GM23338 (cell line): ENCODE measurements around the gene ZDBF2. TPM values are rescaled to one million over a fixed set of nuclear protein-coding genes. Genes with fewer than 3 reads are reported as not detected.

Experiments
- ATAC-seq: fragments of 200-7000 bp; cut with Tn5 transposase; 3 replicates; pipeline ENCODE4 v1.9.1; 2020
- DNase-seq: peaks from one replicate; pipeline ENCODE4 v3.0.0-alpha.2; 2015; ENCODE audit warnings: low spot score
- H2AFZ ChIP-seq: fragments of 200-600 bp; sonication (generic); 2 replicates; pipeline ENCODE4 v1.8.0; 2016; ENCODE audit warnings: antibody characterized with exemption, mild to moderate bottlenecking, moderate library complexity
- H3F3A ChIP-seq: fragments of 200-600 bp; sonication (generic); replicated peaks from 2 replicates; pipeline ENCODE4 v1.8.0; 2017; ENCODE audit warnings: antibody characterized with exemption, mixed run types, low read depth
- H3K27ac ChIP-seq: fragments of 200-600 bp; sonication (generic); 2 replicates; pipeline ENCODE4 v1.6.1; 2016; ENCODE audit warnings: low read depth
- H3K27me3 ChIP-seq: fragments of 200-600 bp; sonication (generic); 2 replicates; pipeline ENCODE4 v1.8.0; 2016; ENCODE audit warnings: mild to moderate bottlenecking, mixed run types, moderate library complexity; ENCODE audit not compliant: insufficient read depth
- H3K36me3 ChIP-seq: fragments of 200-600 bp; sonication (generic); 2 replicates; pipeline ENCODE4 v1.8.0; 2016; ENCODE audit warnings: mild to moderate bottlenecking; ENCODE audit not compliant: insufficient read depth
- H3K4me1 ChIP-seq: fragments of 200-600 bp; sonication (generic); 2 replicates; pipeline ENCODE4 v1.8.0; 2016; ENCODE audit warnings: mild to moderate bottlenecking, moderate library complexity; ENCODE audit not compliant: insufficient read depth
- H3K4me2 ChIP-seq: fragments of 200-600 bp; sonication (generic); 2 replicates; pipeline ENCODE4 v1.7.1; 2017; ENCODE audit warnings: mixed run types
- H3K4me3 ChIP-seq: fragments of 200-600 bp; sonication (generic); 2 replicates; pipeline ENCODE4 v1.6.1; 2016; ENCODE audit warnings: mixed run types
- H3K79me2 ChIP-seq: fragments of 200-600 bp; sonication (generic); replicated peaks from 2 replicates; pipeline ENCODE4 v1.8.0; 2017; ENCODE audit warnings: mild to moderate bottlenecking; ENCODE audit not compliant: insufficient read depth
- H3K9me2 ChIP-seq: fragments of 200-600 bp; sonication (generic); 2 replicates; pipeline ENCODE4 v1.8.0; 2017; ENCODE audit not compliant: insufficient read depth
- H4K20me1 ChIP-seq: fragments of 200-600 bp; sonication (generic); replicated peaks from 2 replicates; pipeline ENCODE4 v1.8.0; 2017; ENCODE audit warnings: mild to moderate bottlenecking; ENCODE audit not compliant: insufficient read depth
- H3K27ac Mint-ChIP-seq: 2 replicates; pipeline ENCODE4 v1.8.0; 2020; ENCODE audit warnings: inconsistent platforms, mild to moderate bottlenecking, moderate library complexity, mixed read lengths
- H3K27me3 Mint-ChIP-seq: 3 replicates; pipeline ENCODE4 v1.8.0; 2022; ENCODE audit warnings: low read depth, mild to moderate bottlenecking, moderate library complexity, mixed read lengths, inconsistent platforms; ENCODE audit not compliant: insufficient read depth, poor library complexity
- H3K36me3 Mint-ChIP-seq: 3 replicates; pipeline ENCODE4 v1.8.0; 2021; ENCODE audit warnings: low read depth, mild to moderate bottlenecking, inconsistent platforms, moderate library complexity, mixed read lengths
- H3K4me1 Mint-ChIP-seq: 3 replicates; pipeline ENCODE4 v1.8.0; 2020; ENCODE audit warnings: mild to moderate bottlenecking, inconsistent platforms, mixed read lengths
- H3K4me3 Mint-ChIP-seq: 3 replicates; pipeline ENCODE4 v1.8.0; 2021; ENCODE audit warnings: moderate library complexity, mild to moderate bottlenecking, inconsistent platforms, mixed read lengths
- H3K9me3 Mint-ChIP-seq: 3 replicates; pipeline ENCODE4 v1.8.0; 2020; ENCODE audit warnings: moderate library complexity, mild to moderate bottlenecking, inconsistent platforms, mixed read lengths
- CREB1 ChIP-seq: fragments of 250-450 bp; sonication (Bioruptor Pico); IDR thresholded peaks from 2 replicates; pipeline ENCODE4 v1.5.0; 2020; ENCODE audit warnings: low read depth, mild to moderate bottlenecking, moderate library complexity
- EZH2 ChIP-seq: fragments of 200-600 bp; sonication (generic); IDR thresholded peaks from one replicate; pipeline ENCODE4 v1.8.0; 2017; ENCODE audit warnings: antibody characterized with exemption, mild to moderate bottlenecking, low read depth; ENCODE audit not compliant: unreplicated experiment
- EZH2phosphoT487 ChIP-seq: fragments of 200-600 bp; sonication (generic); IDR thresholded peaks from one replicate; pipeline ENCODE4 v1.8.1; 2018; ENCODE audit warnings: antibody characterized with exemption; ENCODE audit not compliant: unreplicated experiment
- NANOG ChIP-seq: IDR thresholded peaks from 2 replicates; pipeline ENCODE4 v1.6.1; 2016; ENCODE audit warnings: antibody characterized with exemption, borderline replicate concordance
- POLR2AphosphoS5 ChIP-seq: IDR thresholded peaks from 2 replicates; pipeline ENCODE4 v1.6.1; 2016; ENCODE audit warnings: antibody characterized with exemption, low read depth
- STAT1 ChIP-seq: IDR thresholded peaks from one replicate; pipeline ENCODE4 v1.6.1; 2016; ENCODE audit warnings: antibody characterized with exemption; ENCODE audit not compliant: unreplicated experiment
- ZNF114 ChIP-seq: fragments of 250-450 bp; sonication (Bioruptor Pico); IDR thresholded peaks from 2 replicates; pipeline ENCODE4 v1.5.0; 2020; ENCODE audit warnings: mild to moderate bottlenecking, moderate library complexity
- ZNF462 ChIP-seq: fragments of 250-450 bp; sonication (Bioruptor Pico); IDR thresholded peaks from 2 replicates; pipeline ENCODE4 v1.5.0; 2020; ENCODE audit warnings: mild to moderate bottlenecking, moderate library complexity
- polyA plus RNA-seq: library from polyadenylated mRNA; unstranded; fragments of >200 nt; fragmentation: Nextera tagmentation; extraction: Ambion mirVana; gene quantifications from 2 replicates; pipeline ENCODE4 v1.2.1, GENCODE V29; 2016
- total RNA-seq: library from RNA; depleted of rRNA; stranded (reverse); fragments of >200 nt; shearing (Covaris generic); gene quantifications from 2 replicates; pipeline ENCODE4 v1.2.3, GENCODE V29; 2014
- TF ChIP-seq, protein P1 (sequence below): IDR thresholded peaks from one replicate; pipeline ENCODE4 v1.6.1; 2018; ENCODE audit warnings: antibody characterized with exemption; ENCODE audit not compliant: unreplicated experiment
- TF ChIP-seq, protein P2 (sequence below), 2 experiments: fragments of 200-600 bp in 1 of 2; sonication (generic) in 1 of 2; conservative IDR thresholded peaks; 2 replicates each; pipeline versions ENCODE4 v1.5.1 to v1.6.1; 2016 to 2017; ENCODE audit warnings: antibody characterized with exemption in 2 of 2, low read depth in 2 of 2, mild to moderate bottlenecking in 2 of 2, moderate library complexity in 1 of 2

The ZDBF2 gene
- total and polyA plus RNA-seq, 2 experiments from 2014 or later: 7.6 to 41.1 TPM

GRCh38 chr2:206245265-206245672, 29.2 kb upstream of the ZDBF2 start:
- Histone ChIP-seq H2AFZ (no peak overlapping the region), H3K4me2 (no peak overlapping the region), H3K27ac (no peak overlapping the region), H3K79me2 (no peaks in the 10 kb centered on the region), H3K36me3 (no peaks in the 10 kb centered on the region), H3K27me3 (no peaks in the 10 kb centered on the region), H4K20me1 (no peaks in the 10 kb centered on the region), H3F3A (no peaks in the 10 kb centered on the region), H3K9me2 (no peaks in the 10 kb centered on the region), H3K4me3 (no peak overlapping the region), H3K4me1 (no peaks in the 10 kb centered on the region)
- Mint-ChIP-seq H3K4me1 (no peaks in the 10 kb centered on the region), H3K27ac (no peak overlapping the region), H3K4me3 (no peak overlapping the region), H3K27me3 (peaks cover 3% of the 10 kb centered on the region), H3K9me3 (no peaks in the 10 kb centered on the region), H3K36me3 (no peaks in the 10 kb centered on the region)
- ATAC-seq (no peak), DNase-seq (no peak)
- TF ChIP-seq EZH2phosphoT487 (no peak), EZH2 (no peak), CREB1 (no peak), ZNF114 (CRISPR knock-in tag) (no peak), ZNF462 (CRISPR knock-in tag) (no peak), POLR2AphosphoS5 (no peak), NANOG (no peak), STAT1 (no peak)
- TF ChIP-seq, protein P1, sequence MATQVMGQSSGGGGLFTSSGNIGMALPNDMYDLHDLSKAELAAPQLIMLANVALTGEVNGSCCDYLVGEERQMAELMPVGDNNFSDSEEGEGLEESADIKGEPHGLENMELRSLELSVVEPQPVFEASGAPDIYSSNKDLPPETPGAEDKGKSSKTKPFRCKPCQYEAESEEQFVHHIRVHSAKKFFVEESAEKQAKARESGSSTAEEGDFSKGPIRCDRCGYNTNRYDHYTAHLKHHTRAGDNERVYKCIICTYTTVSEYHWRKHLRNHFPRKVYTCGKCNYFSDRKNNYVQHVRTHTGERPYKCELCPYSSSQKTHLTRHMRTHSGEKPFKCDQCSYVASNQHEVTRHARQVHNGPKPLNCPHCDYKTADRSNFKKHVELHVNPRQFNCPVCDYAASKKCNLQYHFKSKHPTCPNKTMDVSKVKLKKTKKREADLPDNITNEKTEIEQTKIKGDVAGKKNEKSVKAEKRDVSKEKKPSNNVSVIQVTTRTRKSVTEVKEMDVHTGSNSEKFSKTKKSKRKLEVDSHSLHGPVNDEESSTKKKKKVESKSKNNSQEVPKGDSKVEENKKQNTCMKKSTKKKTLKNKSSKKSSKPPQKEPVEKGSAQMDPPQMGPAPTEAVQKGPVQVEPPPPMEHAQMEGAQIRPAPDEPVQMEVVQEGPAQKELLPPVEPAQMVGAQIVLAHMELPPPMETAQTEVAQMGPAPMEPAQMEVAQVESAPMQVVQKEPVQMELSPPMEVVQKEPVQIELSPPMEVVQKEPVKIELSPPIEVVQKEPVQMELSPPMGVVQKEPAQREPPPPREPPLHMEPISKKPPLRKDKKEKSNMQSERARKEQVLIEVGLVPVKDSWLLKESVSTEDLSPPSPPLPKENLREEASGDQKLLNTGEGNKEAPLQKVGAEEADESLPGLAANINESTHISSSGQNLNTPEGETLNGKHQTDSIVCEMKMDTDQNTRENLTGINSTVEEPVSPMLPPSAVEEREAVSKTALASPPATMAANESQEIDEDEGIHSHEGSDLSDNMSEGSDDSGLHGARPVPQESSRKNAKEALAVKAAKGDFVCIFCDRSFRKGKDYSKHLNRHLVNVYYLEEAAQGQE: no peak
- TF ChIP-seq, protein P2, sequence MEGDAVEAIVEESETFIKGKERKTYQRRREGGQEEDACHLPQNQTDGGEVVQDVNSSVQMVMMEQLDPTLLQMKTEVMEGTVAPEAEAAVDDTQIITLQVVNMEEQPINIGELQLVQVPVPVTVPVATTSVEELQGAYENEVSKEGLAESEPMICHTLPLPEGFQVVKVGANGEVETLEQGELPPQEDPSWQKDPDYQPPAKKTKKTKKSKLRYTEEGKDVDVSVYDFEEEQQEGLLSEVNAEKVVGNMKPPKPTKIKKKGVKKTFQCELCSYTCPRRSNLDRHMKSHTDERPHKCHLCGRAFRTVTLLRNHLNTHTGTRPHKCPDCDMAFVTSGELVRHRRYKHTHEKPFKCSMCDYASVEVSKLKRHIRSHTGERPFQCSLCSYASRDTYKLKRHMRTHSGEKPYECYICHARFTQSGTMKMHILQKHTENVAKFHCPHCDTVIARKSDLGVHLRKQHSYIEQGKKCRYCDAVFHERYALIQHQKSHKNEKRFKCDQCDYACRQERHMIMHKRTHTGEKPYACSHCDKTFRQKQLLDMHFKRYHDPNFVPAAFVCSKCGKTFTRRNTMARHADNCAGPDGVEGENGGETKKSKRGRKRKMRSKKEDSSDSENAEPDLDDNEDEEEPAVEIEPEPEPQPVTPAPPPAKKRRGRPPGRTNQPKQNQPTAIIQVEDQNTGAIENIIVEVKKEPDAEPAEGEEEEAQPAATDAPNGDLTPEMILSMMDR (conservative IDR thresholded peaks at IDR 0.05; ENCODE audit: low read depth in 2 of 2): no peak
